Breast epithelium (tissue), 4 donors: ENCODE data around the gene PLCXD3. TPM values are rescaled to one million over a fixed set of nuclear protein-coding genes. Genes with fewer than 3 reads are reported as not detected.

Source experiments
- DNase-seq, 2 donors: peaks; one replicate each; pipeline ENCODE4 v3.0.0-alpha.2; 2019; ENCODE audit warnings: low spot score in 2 of 2
- H3K27ac ChIP-seq, 2 donors: fragments of 200-600 bp; sonication (generic) in 1 of 2; one replicate each; pipeline ENCODE4 v1.5.1; 2016 to 2019; ENCODE audit warnings: mild to moderate bottlenecking in 1 of 2
- H3K27me3 ChIP-seq, 2 donors: fragments of 200-600 bp; sonication (generic) in 1 of 2; one replicate each; pipeline versions ENCODE4 v1.5.1 to v1.6.0; 2017 to 2019; ENCODE audit warnings: control low read depth in 1 of 2, mild to moderate bottlenecking in 1 of 2
- H3K36me3 ChIP-seq: fragments of 200-600 bp; one replicate; pipeline ENCODE4 v1.5.1; 2019
- H3K4me1 ChIP-seq, 2 donors: fragments of 200-600 bp; sonication (generic); one replicate each; pipeline ENCODE4 v1.5.1; 2016 to 2019; ENCODE audit warnings: control low read depth in 1 of 2
- H3K4me3 ChIP-seq, 3 donors: fragments of 200-600 bp; sonication (generic); 1 replicate in 2 of 3; 2 replicates in 1 of 3; pipeline ENCODE4 v1.5.1; 2016 to 2019; ENCODE audit warnings: mild to moderate bottlenecking in 3 of 3, moderate library complexity in 2 of 3
- H3K9me3 ChIP-seq, 2 donors: fragments of 200-600 bp; sonication (generic) in 1 of 2; one replicate each; pipeline ENCODE4 v1.5.1; 2016 to 2019; ENCODE audit warnings: control low read depth in 1 of 2
- CTCF ChIP-seq, 3 donors: fragments of 450-650 bp; IDR thresholded peaks; one replicate each; pipeline ENCODE4 v1.5.1; 2016 to 2017; ENCODE audit warnings: antibody characterized with exemption in 3 of 3, mild to moderate bottlenecking in 3 of 3, moderate library complexity in 3 of 3
- POLR2A ChIP-seq: fragments of 450-650 bp; IDR thresholded peaks from one replicate; pipeline ENCODE4 v1.6.1; 2016; ENCODE audit warnings: antibody characterized with exemption, mild to moderate bottlenecking, moderate library complexity
- POLR2AphosphoS5 ChIP-seq, 3 donors: sonication (generic); formaldehyde crosslinking; IDR thresholded peaks; one replicate each; pipeline ENCODE4 v1.6.1; 2017; ENCODE audit warnings: antibody characterized with exemption in 3 of 3
- intact Hi-C: fragments of 100-400 bp; cut with DNase I; formaldehyde crosslinking; loops from one replicate; pipeline ENCODE4 v1.15.1; 2023; ENCODE audit warnings: low total_unique reads
- total RNA-seq, 3 donors: library from RNA; depleted of rRNA; stranded (reverse); fragments of >200 nt; gene quantifications; one replicate each; pipeline ENCODE4 v1.1.0, GENCODE V29; 2016

PLCXD3 gene
- total RNA-seq, 3 donors from 2014 or later: 2.0 to 6.6 (median 3.8) TPM

GRCh38 chr5:41425736-41426135, 84.7 kb downstream of the PLCXD3 start:
- intact Hi-C loops: no loop called here
- TF ChIP-seq POLR2A: no peak
- no peak for TF ChIP-seq POLR2AphosphoS5 (IDR thresholded peaks at IDR 0.05)
- TF ChIP-seq CTCF (IDR thresholded peaks at IDR 0.05): no peak
- no peak overlapping the region for H3K4me3 ChIP-seq
- H3K9me3 ChIP-seq: no peaks in the 10 kb centered on the region
- no peaks in the 10 kb centered on the region for H3K4me1 ChIP-seq
- no peaks in the 10 kb centered on the region for H3K27me3 ChIP-seq
- no peak for DNase-seq
- no peaks in the 10 kb centered on the region for H3K36me3 ChIP-seq
- H3K27ac ChIP-seq: no peak overlapping the region

- DNase-seq: no peak
- no peaks in the 10 kb centered on the region for H3K27me3 ChIP-seq
These were observed 89.8 kb downstream of the PLCXD3 start for GRCh38 chr5:41420492-41421067.

GRCh38 chr5:41418220-41419031, 92.0 kb downstream of the PLCXD3 start:
- TF ChIP-seq POLR2A (no peak), CTCF (IDR thresholded peaks at IDR 0.05) (no peak), POLR2AphosphoS5 (IDR thresholded peaks at IDR 0.05) (no peak)
- Histone ChIP-seq H3K4me1 (no peaks in the 10 kb centered on the region), H3K4me3 (no peak overlapping the region), H3K27ac (no peak overlapping the region), H3K36me3 (no peaks in the 10 kb centered on the region), H3K9me3 (no peaks in the 10 kb centered on the region), H3K27me3 (no peaks in the 10 kb centered on the region)
- intact Hi-C loops: no loop called here
- no peak for DNase-seq

More at GRCh38 chr5:41420492-41421067, 89.8 kb downstream of the PLCXD3 start:
- intact Hi-C loops: no loop called here
- no peak overlapping the region for H3K27ac ChIP-seq
- H3K36me3 ChIP-seq: no peaks in the 10 kb centered on the region
- H3K4me1 ChIP-seq: no peaks in the 10 kb centered on the region
- no peak for TF ChIP-seq POLR2A
- TF ChIP-seq POLR2AphosphoS5 (IDR thresholded peaks at IDR 0.05): no peak
- no peak for TF ChIP-seq CTCF (IDR thresholded peaks at IDR 0.05)
- H3K9me3 ChIP-seq: no peaks in the 10 kb centered on the region
- no peak overlapping the region for H3K4me3 ChIP-seq

GRCh38 chr5:41416336-41416735, 94.1 kb downstream of the PLCXD3 start:
- H3K9me3 ChIP-seq: no peaks in the 10 kb centered on the region
- H3K4me3 ChIP-seq: no peak overlapping the region
- H3K4me1 ChIP-seq: no peaks in the 10 kb centered on the region
- H3K27ac ChIP-seq: no peak overlapping the region
- H3K27me3 ChIP-seq: no peaks in the 10 kb centered on the region
- H3K36me3 ChIP-seq: no peaks in the 10 kb centered on the region
- TF ChIP-seq CTCF (IDR thresholded peaks at IDR 0.05) (no peak), POLR2AphosphoS5 (IDR thresholded peaks at IDR 0.05) (no peak), POLR2A (no peak)
- intact Hi-C loops: no loop called here
- no peak for DNase-seq

GRCh38 chr5:41415242-41415641, 95.2 kb downstream of the PLCXD3 start:
- intact Hi-C loops: no loop called here
- Histone ChIP-seq H3K4me1 (no peaks in the 10 kb centered on the region), H3K27me3 (no peaks in the 10 kb centered on the region), H3K27ac (no peak overlapping the region), H3K9me3 (no peaks in the 10 kb centered on the region), H3K4me3 (no peak overlapping the region), H3K36me3 (no peaks in the 10 kb centered on the region)
- no peak for TF ChIP-seq CTCF (IDR thresholded peaks at IDR 0.05)
- TF ChIP-seq POLR2A: no peak
- no peak for TF ChIP-seq POLR2AphosphoS5 (IDR thresholded peaks at IDR 0.05)
- DNase-seq: no peak
